C4-2B (cell line): ENCODE measurements around the gene TBC1D9.

Experiments used
- H3K27ac ChIP-seq: fragments of 450-650 bp; 2 replicates; pipeline ENCODE4 v1.5.1; 2017
- CTCF ChIP-seq: fragments of 450-650 bp; conservative IDR thresholded peaks from 2 replicates; pipeline ENCODE4 v1.5.1; 2017; ENCODE audit warnings: mild to moderate bottlenecking
- ZFX ChIP-seq: fragments of 450-650 bp; IDR thresholded peaks from 2 replicates; pipeline ENCODE4 v1.6.1; 2017

TBC1D9 gene

GRCh38 chr4:140630246-140630645, 125.9 kb downstream of the TBC1D9 start:
- no peak for TF ChIP-seq ZFX
- no peak for TF ChIP-seq CTCF
- H3K27ac ChIP-seq = no peak overlapping the region

- no peak overlapping the region for H3K27ac ChIP-seq
- TF ChIP-seq CTCF (no peak), ZFX (no peak)
These were observed 128.2 kb downstream of the TBC1D9 start for GRCh38 chr4:140628016-140628415.

- TF ChIP-seq ZFX (no peak), CTCF (peak; percentile 17)
- H3K27ac ChIP-seq = no peak overlapping the region
These were observed 129.4 kb downstream of the TBC1D9 start for GRCh38 chr4:140626661-140627376.

GRCh38 chr4:140622333-140622958, 133.7 kb downstream of the TBC1D9 start:
- TF ChIP-seq CTCF = no peak
- TF ChIP-seq ZFX = no peak
- no peak overlapping the region for H3K27ac ChIP-seq

- no peak for TF ChIP-seq ZFX
- TF ChIP-seq CTCF = no peak
- no peak overlapping the region for H3K27ac ChIP-seq
These were observed 135.0 kb downstream of the TBC1D9 start for GRCh38 chr4:140621161-140621560.

- no peak overlapping the region for H3K27ac ChIP-seq
- TF ChIP-seq CTCF = no peak
- TF ChIP-seq ZFX = no peak
These were observed 138.5 kb downstream of the TBC1D9 start for GRCh38 chr4:140617499-140618248.

GRCh38 chr4:140615451-140615850, 140.7 kb downstream of the TBC1D9 start:
- H3K27ac ChIP-seq = no peak overlapping the region
- TF ChIP-seq ZFX (no peak), CTCF (no peak)
